ENCODE results near the gene RNASEH1.
"Not testable (repeated sequence)": the region's sequence is repeated elsewhere in the genome, so short reads cannot be mapped to it uniquely, and the experiment has no call there.

GRCh38 chr2:3515438-3515837, 42.7 kb downstream of the RNASEH1 start:
- TF ChIP-seq ZBTB33 (IDR thresholded peaks at IDR 0.05); CTCF (IDR thresholded peaks at IDR 0.05 in 2 of 3, conservative IDR thresholded peaks at IDR 0.05 in 1 of 3; ENCODE audit: control insufficient read depth in 2 of 3, extremely low read depth in 1 of 3, insufficient read depth in 1 of 3, low read depth in 3 of 3, low read length in 3 of 3); ZNF207 (IDR thresholded peaks at IDR 0.05; ENCODE audit: borderline replicate concordance); TCF12 (IDR thresholded peaks at IDR 0.05; ENCODE audit: low read depth, low read length); BCL11A (IDR thresholded peaks at IDR 0.05; ENCODE audit: low read depth, low read length); SMAD1 (IDR thresholded peaks at IDR 0.05; ENCODE audit: low read depth, partially characterized antibody); MLLT1 (IDR thresholded peaks at IDR 0.05); ATF3 (IDR thresholded peaks at IDR 0.05; ENCODE audit: borderline replicate concordance, extremely low read depth, low read depth, low read length): not testable (repeated sequence)
